ENCODE results near the gene L3MBTL4. TPM values are rescaled to one million over a fixed set of nuclear protein-coding genes. Genes with fewer than 3 reads are reported as not detected.
A peak's percentile ranks its signal among the peaks of the same experiment; 100 is the strongest.

Gene L3MBTL4
- total RNA-seq, 2 donors from 2014 or later: 4.6 to 7.2 TPM

DNA sequence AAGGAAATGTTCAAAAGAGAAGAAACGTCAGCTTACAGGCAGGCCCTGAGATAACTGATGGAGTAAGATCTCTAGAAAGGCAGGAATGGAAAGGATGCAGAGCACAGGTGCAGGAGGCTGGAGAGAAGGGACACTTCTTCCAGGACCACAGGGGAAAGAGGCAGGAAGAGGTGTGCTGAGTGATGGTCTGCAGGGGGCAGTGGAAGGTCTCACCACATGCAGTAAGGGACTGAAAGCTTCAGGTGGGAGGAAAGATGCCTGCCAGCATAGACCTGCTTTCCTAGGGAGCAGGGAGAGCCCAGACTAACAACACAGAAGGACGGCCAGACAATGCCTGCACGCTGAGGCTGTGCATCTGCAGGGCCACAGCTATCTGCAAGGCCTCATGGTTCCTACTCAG is 156.8 kb downstream of the L3MBTL4 start:
- no peak overlapping the region for H3K4me3 Mint-ChIP-seq
- H3K27me3 Mint-ChIP-seq (ENCODE audit: insufficient read depth): no peaks in the 10 kb centered on the region
- no peaks in the 10 kb centered on the region for H3K27me3 ChIP-seq (ENCODE audit: control insufficient read depth, insufficient read depth, low read length, poor library complexity, severe bottlenecking)
- peak; percentile 70 for DNase-seq
- no peaks in the 10 kb centered on the region for H3K36me3 ChIP-seq (ENCODE audit: control insufficient read depth, insufficient read depth, low read length)
- peaks cover 19% of the 10 kb centered on the region for H3K9me3 ChIP-seq (ENCODE audit: control insufficient read depth, low read length)
- no peaks in the 10 kb centered on the region for H3K4me1 ChIP-seq (ENCODE audit: control insufficient read depth, insufficient read depth, low read length)
- peak; percentile 71 for TF ChIP-seq CTCF (conservative IDR thresholded peaks at IDR 0.05)
- no peaks in the 10 kb centered on the region for H3K36me3 Mint-ChIP-seq (ENCODE audit: low read depth)
- H3K4me1 Mint-ChIP-seq: no peaks in the 10 kb centered on the region
- H3K27ac Mint-ChIP-seq: no peak overlapping the region
- WGBS, 2 experiments (ENCODE audit: insufficient coverage in 1 of 2, insufficient read length in 1 of 2): 75 to 81% methylated on average over 3 of the region's 3 CpGs
- H3K9me3 Mint-ChIP-seq: peaks cover 23% of the 10 kb centered on the region
- H3K9ac ChIP-seq (ENCODE audit: extremely low read depth, low read length, poor library complexity, severe bottlenecking): no peak overlapping the region
- H3K27ac ChIP-seq (ENCODE audit: low read depth, low read length): no peak overlapping the region
- H3K4me3 ChIP-seq (ENCODE audit: low read length): no peak overlapping the region

GRCh38 chr18:6256521-6256920 is 158.2 kb downstream of the L3MBTL4 start:
- Mint-ChIP-seq H3K4me3 (no peak overlapping the region), H3K4me1 (no peaks in the 10 kb centered on the region), H3K27ac (no peak overlapping the region), H3K27me3 (ENCODE audit: insufficient read depth) (no peaks in the 10 kb centered on the region), H3K36me3 (ENCODE audit: low read depth) (no peaks in the 10 kb centered on the region), H3K9me3 (peaks cover 23% of the 10 kb centered on the region)
- H3K36me3 ChIP-seq (ENCODE audit: control insufficient read depth, insufficient read depth, low read length): no peaks in the 10 kb centered on the region
- no peaks in the 10 kb centered on the region for H3K27me3 ChIP-seq (ENCODE audit: control insufficient read depth, insufficient read depth, low read length, poor library complexity, severe bottlenecking)
- no peak for TF ChIP-seq CTCF (conservative IDR thresholded peaks at IDR 0.05)
- no peak overlapping the region for H3K27ac ChIP-seq (ENCODE audit: low read depth, low read length)
- H3K9me3 ChIP-seq (ENCODE audit: control insufficient read depth, low read length): peaks cover 19% of the 10 kb centered on the region
- DNase-seq: no peak
- no peaks in the 10 kb centered on the region for H3K4me1 ChIP-seq (ENCODE audit: control insufficient read depth, insufficient read depth, low read length)
- H3K4me3 ChIP-seq (ENCODE audit: low read length): no peak overlapping the region
- H3K9ac ChIP-seq (ENCODE audit: extremely low read depth, low read length, poor library complexity, severe bottlenecking): no peak overlapping the region
- 61 to 84% methylated on average over 5 to 10 of the region's 10 CpGs for WGBS, 2 experiments (ENCODE audit: insufficient coverage in 1 of 2, insufficient read length in 1 of 2)

GRCh38 chr18:6255886-6256285 is 158.8 kb downstream of the L3MBTL4 start:
- no CpG with 5 or more reads among the region's 1 CpG for WGBS, 2 experiments (ENCODE audit: insufficient coverage in 1 of 2, insufficient read length in 1 of 2)
- Mint-ChIP-seq H3K4me1 (no peaks in the 10 kb centered on the region), H3K9me3 (peaks cover 23% of the 10 kb centered on the region)

More at GRCh38 chr18:6255886-6256285, 158.8 kb downstream of the L3MBTL4 start:
- H3K36me3 Mint-ChIP-seq (ENCODE audit: low read depth): no peaks in the 10 kb centered on the region
- Histone ChIP-seq H3K9ac (ENCODE audit: extremely low read depth, low read length, poor library complexity, severe bottlenecking) (no peak overlapping the region), H3K4me3 (ENCODE audit: low read length) (no peak overlapping the region), H3K27ac (ENCODE audit: low read depth, low read length) (no peak overlapping the region), H3K4me1 (ENCODE audit: control insufficient read depth, insufficient read depth, low read length) (no peaks in the 10 kb centered on the region), H3K36me3 (ENCODE audit: control insufficient read depth, insufficient read depth, low read length) (no peaks in the 10 kb centered on the region), H3K9me3 (ENCODE audit: control insufficient read depth, low read length) (peaks cover 19% of the 10 kb centered on the region), H3K27me3 (ENCODE audit: control insufficient read depth, insufficient read depth, low read length, poor library complexity, severe bottlenecking) (no peaks in the 10 kb centered on the region)
- H3K4me3 Mint-ChIP-seq: no peak overlapping the region
- DNase-seq: no peak
- no peaks in the 10 kb centered on the region for H3K27me3 Mint-ChIP-seq (ENCODE audit: insufficient read depth)
- H3K27ac Mint-ChIP-seq: no peak overlapping the region
- no peak for TF ChIP-seq CTCF (conservative IDR thresholded peaks at IDR 0.05)
